Measurements from ENCODE around the gene AJM1.
"Not testable (repeated sequence)": the region's sequence is repeated elsewhere in the genome, so short reads cannot be mapped to it uniquely, and the experiment has no call there.

Gene AJM1

DNA sequence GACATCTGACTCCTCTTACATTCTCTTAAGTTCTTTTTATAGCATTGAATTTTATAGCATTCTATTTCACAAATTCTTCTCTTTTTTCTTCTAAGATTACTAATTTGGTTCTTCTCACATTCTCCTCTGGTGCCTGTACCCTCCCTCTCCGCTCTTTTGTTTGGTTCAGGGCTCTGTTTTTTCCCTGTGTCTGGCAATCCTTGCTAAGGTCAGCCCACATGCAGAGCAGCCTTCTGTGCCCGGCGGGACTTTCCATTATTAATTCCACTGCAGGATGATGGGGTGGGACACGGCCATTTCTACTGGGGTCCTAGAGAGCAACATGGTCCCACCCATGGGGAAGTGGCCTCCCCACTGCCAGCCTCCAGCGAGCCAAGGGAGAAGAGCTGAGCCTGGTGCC lies 34.2 kb downstream of the AJM1 start:
- TF ChIP-seq, protein P1, sequence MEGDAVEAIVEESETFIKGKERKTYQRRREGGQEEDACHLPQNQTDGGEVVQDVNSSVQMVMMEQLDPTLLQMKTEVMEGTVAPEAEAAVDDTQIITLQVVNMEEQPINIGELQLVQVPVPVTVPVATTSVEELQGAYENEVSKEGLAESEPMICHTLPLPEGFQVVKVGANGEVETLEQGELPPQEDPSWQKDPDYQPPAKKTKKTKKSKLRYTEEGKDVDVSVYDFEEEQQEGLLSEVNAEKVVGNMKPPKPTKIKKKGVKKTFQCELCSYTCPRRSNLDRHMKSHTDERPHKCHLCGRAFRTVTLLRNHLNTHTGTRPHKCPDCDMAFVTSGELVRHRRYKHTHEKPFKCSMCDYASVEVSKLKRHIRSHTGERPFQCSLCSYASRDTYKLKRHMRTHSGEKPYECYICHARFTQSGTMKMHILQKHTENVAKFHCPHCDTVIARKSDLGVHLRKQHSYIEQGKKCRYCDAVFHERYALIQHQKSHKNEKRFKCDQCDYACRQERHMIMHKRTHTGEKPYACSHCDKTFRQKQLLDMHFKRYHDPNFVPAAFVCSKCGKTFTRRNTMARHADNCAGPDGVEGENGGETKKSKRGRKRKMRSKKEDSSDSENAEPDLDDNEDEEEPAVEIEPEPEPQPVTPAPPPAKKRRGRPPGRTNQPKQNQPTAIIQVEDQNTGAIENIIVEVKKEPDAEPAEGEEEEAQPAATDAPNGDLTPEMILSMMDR (IDR thresholded peaks at IDR 0.05; ENCODE audit: extremely low read depth, missing control alignments): no peak
- DNase-seq (ENCODE audit: low spot score): no peak

DNA sequence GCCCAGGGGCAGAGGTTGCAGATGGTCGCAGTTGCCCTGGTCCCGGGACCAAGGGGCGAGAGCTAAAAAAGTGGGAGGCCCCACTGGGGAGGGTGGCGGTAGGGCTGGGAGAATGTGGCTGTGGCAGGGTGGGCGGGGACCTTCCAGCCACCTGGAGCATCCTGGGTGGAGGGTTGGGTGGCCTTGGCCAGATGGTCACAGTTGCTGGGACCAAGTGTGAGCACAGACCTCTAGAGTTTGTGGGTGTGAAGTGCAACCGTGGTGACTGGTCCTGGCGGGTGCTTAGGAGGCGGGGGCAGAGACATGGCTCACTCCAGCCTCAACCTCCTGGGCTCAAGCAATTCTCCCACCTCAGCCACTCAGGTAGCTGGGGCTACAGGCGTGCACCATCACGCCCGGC lies 38.4 kb downstream of the AJM1 start:
- TF ChIP-seq, protein P1 (IDR thresholded peaks at IDR 0.05; ENCODE audit: extremely low read depth, missing control alignments): no peak
- no peak for DNase-seq (ENCODE audit: low spot score)

DNA sequence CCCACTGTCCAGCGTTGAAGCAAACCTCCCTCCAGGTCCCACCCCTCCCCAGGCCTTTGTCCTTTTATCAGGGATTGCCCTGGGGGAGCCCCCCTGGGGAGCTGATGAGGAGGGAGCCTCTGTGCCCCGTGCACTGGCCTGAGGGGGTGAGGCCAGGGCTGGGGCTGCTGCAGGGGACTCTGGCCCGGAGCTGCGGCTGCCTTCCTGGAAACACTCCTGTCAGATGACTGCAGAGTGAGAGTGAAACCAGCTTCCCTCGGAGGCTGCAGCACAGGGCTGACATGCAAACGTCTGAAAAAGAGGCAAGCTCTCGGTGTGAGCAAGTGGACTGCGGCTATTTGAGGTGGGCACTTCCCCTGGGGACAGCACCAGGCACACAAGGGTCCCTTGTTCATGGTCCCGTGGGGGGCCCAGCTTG lies 39.4 kb downstream of the AJM1 start:
- TF ChIP-seq, protein P1 (IDR thresholded peaks at IDR 0.05; ENCODE audit: extremely low read depth, missing control alignments): no peak
- peak; percentile 68 for DNase-seq (ENCODE audit: low spot score)

DNA sequence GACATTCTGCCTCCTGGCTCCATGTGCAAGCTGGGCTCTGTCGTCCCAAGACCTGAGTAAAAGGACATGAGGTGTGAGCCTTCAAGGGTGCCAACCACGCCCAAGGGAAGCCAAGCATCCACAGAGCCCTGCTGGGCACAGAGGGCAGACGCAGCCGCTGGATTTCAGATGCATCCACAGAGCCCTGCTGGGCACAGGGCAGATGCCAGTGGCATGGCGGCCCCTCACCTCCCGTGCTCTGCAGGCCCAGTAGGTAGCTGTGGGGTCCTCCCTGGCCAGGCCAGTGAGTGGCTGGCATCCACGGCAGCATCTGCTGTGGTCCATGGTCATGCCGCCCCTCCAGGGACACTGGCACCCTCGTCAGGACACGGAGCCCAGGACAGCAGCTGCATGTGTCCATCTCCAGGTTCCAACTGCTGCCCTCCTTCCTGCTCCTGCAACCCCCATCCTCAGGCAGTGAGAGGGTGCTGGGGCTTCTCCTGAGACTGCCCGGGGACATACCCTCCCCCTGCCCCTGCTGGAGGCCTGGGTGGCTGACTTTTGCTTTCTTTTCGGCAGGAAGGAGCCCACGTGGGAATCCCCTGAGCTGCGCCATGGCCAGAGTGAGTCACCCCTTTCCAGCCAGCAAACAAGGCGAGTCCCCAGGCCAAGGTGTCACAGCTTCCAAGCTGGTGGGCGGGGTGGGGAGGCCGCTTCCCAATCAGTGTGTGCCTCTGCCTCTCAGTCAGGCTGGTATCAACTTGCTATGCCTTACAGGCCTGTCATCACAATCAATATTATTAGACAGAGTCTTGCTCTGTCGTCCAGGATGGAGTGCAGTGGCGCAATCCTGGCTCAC lies 40.0 kb downstream of the AJM1 start:
- TF ChIP-seq, protein P1 (IDR thresholded peaks at IDR 0.05; ENCODE audit: extremely low read depth, missing control alignments): no peak
- DNase-seq (ENCODE audit: low spot score): peak; percentile 87

DNA sequence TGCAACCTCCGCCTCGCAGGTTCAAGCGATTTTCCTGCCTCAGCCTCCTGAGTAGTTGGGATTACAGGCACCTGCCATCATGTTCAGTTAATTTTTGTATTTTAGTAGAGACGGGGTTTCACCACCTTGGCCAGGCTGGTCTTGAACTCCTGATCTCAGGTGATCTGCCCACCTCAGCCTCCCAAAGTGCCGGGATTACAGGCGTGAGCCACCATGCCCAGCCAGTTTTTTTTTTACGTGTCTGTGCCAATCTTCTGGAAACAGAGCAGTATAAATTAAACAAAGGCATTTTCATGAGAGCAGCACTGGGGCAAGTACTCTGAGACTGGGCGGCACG lies 40.6 kb downstream of the AJM1 start:
- not testable (repeated sequence) for DNase-seq (ENCODE audit: low spot score)

DNA sequence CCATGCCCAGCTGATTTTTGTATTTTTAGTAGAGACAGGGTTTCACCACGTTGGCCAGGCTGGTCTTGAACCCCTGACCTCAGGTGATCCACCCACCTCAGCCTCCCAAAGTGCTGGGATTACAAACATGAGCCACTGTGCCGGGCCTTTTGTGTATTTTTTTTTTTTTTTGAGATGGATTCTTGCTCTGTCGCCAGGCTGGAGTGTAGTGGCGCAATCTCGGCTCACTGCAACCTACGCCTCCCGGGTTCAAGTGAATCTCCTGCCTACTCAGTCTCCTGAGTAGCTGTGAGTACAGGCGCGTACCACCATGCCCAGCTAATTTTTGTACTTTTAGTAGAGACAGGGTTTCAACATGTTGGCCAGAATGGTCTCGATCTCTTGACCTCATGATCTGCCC lies 41.4 kb downstream of the AJM1 start:
- not testable (repeated sequence) for DNase-seq (ENCODE audit: low spot score)

DNA sequence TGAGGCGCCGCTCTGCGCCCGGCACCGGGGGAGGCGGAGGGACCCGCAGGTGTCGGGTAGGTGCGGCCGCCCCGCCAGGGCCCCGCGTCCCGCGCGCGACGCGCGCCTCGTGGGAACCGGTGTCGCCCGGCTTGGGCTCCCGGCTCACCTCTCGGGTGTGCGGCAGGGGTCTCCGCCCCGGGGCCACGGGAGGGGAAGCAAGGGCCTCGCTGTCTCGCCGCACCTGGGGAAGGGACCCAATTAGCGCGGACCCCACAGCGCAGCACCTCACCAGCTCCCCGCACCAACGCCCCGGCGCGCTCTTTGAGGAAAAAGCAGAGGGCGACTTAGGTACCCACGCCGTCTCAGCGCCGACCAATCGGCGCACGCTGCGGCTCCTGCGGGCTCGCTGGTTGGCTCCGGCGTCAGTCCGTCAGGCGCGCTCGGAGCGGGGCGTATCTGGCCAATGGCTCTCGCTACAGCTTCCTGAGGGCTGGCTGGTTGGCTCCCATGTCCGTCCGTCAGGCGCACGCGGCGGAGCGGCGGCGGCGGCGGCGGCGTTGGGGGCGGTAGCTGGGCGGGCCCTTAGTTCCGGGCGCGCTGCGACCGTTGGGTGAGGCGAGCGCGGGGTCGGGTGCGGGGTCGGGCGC lies 43.8 kb downstream of the AJM1 start, which contains the start of gene TRAF2:
TRAF2 (plus strand) TSS at position 567 of the 629 bp plus-strand sequence. CDS start 12,225 bp downstream, outside the sequence.
- TF ChIP-seq, protein P1 (IDR thresholded peaks at IDR 0.05; ENCODE audit: extremely low read depth, missing control alignments): no peak

DNA sequence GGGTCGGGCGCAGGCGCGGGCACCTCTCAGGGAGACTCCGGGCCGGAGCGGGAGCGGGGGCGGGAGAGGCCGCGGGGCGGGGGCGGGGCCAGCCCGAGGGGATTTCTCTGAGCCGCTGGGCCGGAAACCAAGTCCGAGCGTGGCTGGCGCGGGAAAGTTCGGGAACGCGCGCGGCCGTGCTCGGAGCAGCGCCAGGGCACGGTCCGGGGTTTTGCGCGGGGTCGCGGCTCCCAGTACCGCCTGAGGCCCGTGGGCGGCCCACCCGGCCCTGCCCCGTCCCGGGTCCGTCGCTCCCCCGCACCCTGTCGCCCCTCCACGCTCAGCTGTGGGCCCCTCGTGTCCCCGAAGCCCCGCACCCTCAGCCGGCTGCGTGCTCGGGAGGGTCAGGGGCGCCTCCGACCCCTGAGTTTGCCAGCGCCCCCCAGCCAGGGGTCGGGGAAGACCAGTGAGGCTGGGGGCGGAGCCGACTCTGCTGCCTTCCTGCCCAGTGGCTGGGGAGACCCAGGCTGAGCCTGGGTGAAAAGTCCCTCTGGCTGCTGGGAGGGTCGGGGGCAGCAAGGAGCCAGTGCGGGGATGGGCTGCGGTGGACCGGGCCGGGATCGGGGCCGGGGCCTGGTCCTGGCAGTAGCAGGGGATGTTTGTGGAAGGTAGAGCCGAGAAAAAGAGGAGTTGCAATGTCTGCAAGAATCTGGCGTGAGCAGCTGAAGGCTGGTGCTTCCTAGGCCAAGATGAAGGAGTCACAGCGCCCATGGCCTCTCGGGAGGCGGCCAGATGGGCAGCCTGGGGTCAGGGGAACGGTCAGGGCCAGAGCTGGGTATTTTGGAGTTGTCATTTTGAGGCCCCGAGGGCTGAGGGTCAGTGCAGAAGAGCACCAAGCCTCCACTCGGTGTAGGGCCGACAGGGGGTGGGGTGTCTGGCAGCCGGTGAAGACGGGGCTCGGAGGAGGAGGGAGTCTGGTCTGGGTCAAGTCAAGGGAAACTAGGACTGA lies 44.6 kb downstream of the AJM1 start:
- DNase-seq (ENCODE audit: low spot score): peak; percentile 72
- TF ChIP-seq, protein P1 (IDR thresholded peaks at IDR 0.05; ENCODE audit: extremely low read depth, missing control alignments): no peak

More for the DNA sequence above, 43.8 kb downstream of the AJM1 start, which contains the start of gene TRAF2:
- DNase-seq (ENCODE audit: low spot score): peak; percentile 100
